ENCODE results near the gene PDE4D. TPM values are rescaled to one million over a fixed set of nuclear protein-coding genes. Genes with fewer than 3 reads are reported as not detected.

Gene PDE4D
- total RNA-seq, 1 donor from 2014 or later, result 28.2 TPM

GRCh38 chr5:59182760-59183159, 710.8 kb downstream of the PDE4D start:
- ChIA-PET POLR2A (no interaction called here), CTCF (interaction anchor here (1.0 to 1.3 kb wide), 3 partner anchors 8 to 291 kb away, joined by 3 to 6 read pairs (median 3); no protein-coding TSS in a partner anchor)
- TF ChIP-seq CTCF (IDR thresholded peaks at IDR 0.05), result no peak
- H3K4me1 Mint-ChIP-seq, result peaks cover 10% of the 10 kb centered on the region
- no peak overlapping the region for H3K4me3 Mint-ChIP-seq
- peaks cover 3% of the 10 kb centered on the region for H3K36me3 Mint-ChIP-seq (ENCODE audit: low read depth)
- intact Hi-C loops (cut with micrococcal nuclease), result loop anchor here (10.0 kb wide), 1 partner anchor 1482 kb away; no protein-coding TSS in a partner anchor
- DNase-seq (no peak), ATAC-seq (ENCODE audit: low read depth) (no peak)
- H3K9me3 Mint-ChIP-seq, result no peaks in the 10 kb centered on the region
- H3K27ac Mint-ChIP-seq, result no peak overlapping the region
- H3K27me3 Mint-ChIP-seq, result no peaks in the 10 kb centered on the region

GRCh38 chr5:59180515-59180914, 713.0 kb downstream of the PDE4D start:
- intact Hi-C loops (cut with micrococcal nuclease), result loop anchor here (10.0 kb wide), 1 partner anchor 1484 kb away; no protein-coding TSS in a partner anchor
- POLR2A ChIA-PET, result no interaction called here

GRCh38 chr5:59179704-59180103, 713.8 kb downstream of the PDE4D start:
- no peak for ATAC-seq (ENCODE audit: low read depth)

More at GRCh38 chr5:59180515-59180914, 713.0 kb downstream of the PDE4D start:
- no peak for TF ChIP-seq CTCF (IDR thresholded peaks at IDR 0.05)
- no peak overlapping the region for H3K4me3 Mint-ChIP-seq
- no peaks in the 10 kb centered on the region for H3K27me3 Mint-ChIP-seq
- DNase-seq (no peak), ATAC-seq (ENCODE audit: low read depth) (no peak)
- H3K9me3 Mint-ChIP-seq, result no peaks in the 10 kb centered on the region
- H3K4me1 Mint-ChIP-seq, result peaks cover 10% of the 10 kb centered on the region
- CTCF ChIA-PET, result interaction anchor here (1.0 to 1.7 kb wide), 2 partner anchors 8 to 294 kb away, joined by 4 to 5 read pairs; no protein-coding TSS in a partner anchor
- peaks cover 3% of the 10 kb centered on the region for H3K36me3 Mint-ChIP-seq (ENCODE audit: low read depth)
- no peak overlapping the region for H3K27ac Mint-ChIP-seq

GRCh38 chr5:59178482-59178881, 715.0 kb downstream of the PDE4D start:
- peaks cover 3% of the 10 kb centered on the region for H3K36me3 Mint-ChIP-seq (ENCODE audit: low read depth)
- no peak overlapping the region for H3K27ac Mint-ChIP-seq
- ChIA-PET POLR2A (interaction anchor here (0.6 kb wide), 1 partner anchor 311 kb away, joined by 4 read pairs; no protein-coding TSS in a partner anchor), CTCF (interaction anchor here (0.9 to 1.0 kb wide), 2 partner anchors 9 to 293 kb away, joined by 3 read pairs; no protein-coding TSS in a partner anchor)
- ATAC-seq (ENCODE audit: low read depth), result no peak
- H3K27me3 Mint-ChIP-seq, result no peaks in the 10 kb centered on the region
- H3K4me1 Mint-ChIP-seq, result peaks cover 10% of the 10 kb centered on the region
- H3K9me3 Mint-ChIP-seq, result no peaks in the 10 kb centered on the region
- TF ChIP-seq CTCF (IDR thresholded peaks at IDR 0.05), result no peak
- H3K4me3 Mint-ChIP-seq, result no peak overlapping the region
- DNase-seq, result no peak
- intact Hi-C loops (cut with micrococcal nuclease), result no loop called here

More at GRCh38 chr5:59179704-59180103, 713.8 kb downstream of the PDE4D start:
- intact Hi-C loops (cut with micrococcal nuclease), result loop anchor here (10.0 kb wide), 1 partner anchor 1485 kb away; no protein-coding TSS in a partner anchor
- DNase-seq, result no peak
- peaks cover 3% of the 10 kb centered on the region for H3K36me3 Mint-ChIP-seq (ENCODE audit: low read depth)
- no peaks in the 10 kb centered on the region for H3K9me3 Mint-ChIP-seq
- no peak for TF ChIP-seq CTCF (IDR thresholded peaks at IDR 0.05)
- POLR2A ChIA-PET, result no interaction called here
- H3K27me3 Mint-ChIP-seq, result no peaks in the 10 kb centered on the region
- no peak overlapping the region for H3K27ac Mint-ChIP-seq
- peaks cover 10% of the 10 kb centered on the region for H3K4me1 Mint-ChIP-seq
- CTCF ChIA-PET, result interaction anchor here (0.8 to 1.7 kb wide), 2 partner anchors 9 to 201 kb away, joined by 4 read pairs; no protein-coding TSS in a partner anchor
- no peak overlapping the region for H3K4me3 Mint-ChIP-seq

GRCh38 chr5:59178071-59178470, 715.5 kb downstream of the PDE4D start:
- DNase-seq, result no peak
- intact Hi-C loops (cut with micrococcal nuclease), result no loop called here
- H3K36me3 Mint-ChIP-seq (ENCODE audit: low read depth), result peaks cover 3% of the 10 kb centered on the region
- TF ChIP-seq CTCF (IDR thresholded peaks at IDR 0.05), result no peak
- H3K4me1 Mint-ChIP-seq, result peaks cover 10% of the 10 kb centered on the region
- POLR2A ChIA-PET, result interaction anchor here (0.6 kb wide), 1 partner anchor 311 kb away, joined by 4 read pairs; no protein-coding TSS in a partner anchor
- CTCF ChIA-PET, result interaction anchor here (0.9 to 1.0 kb wide), 2 partner anchors 10 to 292 kb away, joined by 3 read pairs; no protein-coding TSS in a partner anchor
- H3K9me3 Mint-ChIP-seq, result no peaks in the 10 kb centered on the region
- H3K27ac Mint-ChIP-seq, result no peak overlapping the region
- no peak for ATAC-seq (ENCODE audit: low read depth)
- H3K27me3 Mint-ChIP-seq, result no peaks in the 10 kb centered on the region
- no peak overlapping the region for H3K4me3 Mint-ChIP-seq
